HepG2 (cell line): Measurements from ENCODE around the gene TREML1. TPM values are rescaled to one million over a fixed set of nuclear protein-coding genes. Genes with fewer than 3 reads are reported as not detected.

ENCODE experiments used
- ATAC-seq: fragments of 200-7000 bp; cut with Tn5 transposase; 3 replicates; pipeline ENCODE4 v1.9.1; 2020; ENCODE audit warnings: mild to moderate bottlenecking, moderate library complexity
- BruUV-seq: library from RNA; stranded (reverse); fragments of 400-500 nt; replicated peaks from 2 replicates; lab custom pipeline; 2021; lab: Mats Ljungman, UMichigan
- CTCF ChIA-PET: fragments of 300-600 bp; formaldehyde crosslinking; extraction: SDS; loops from one replicate; lab custom pipeline; 2021; ENCODE audit warnings: low total read pairs, inconsistent platforms, low intra/inter-chr PET ratio; lab: Yijun Ruan, JAX
- POLR2A ChIA-PET: fragments of 350-600 bp; sonication (Branson Sonifier 250); formaldehyde crosslinking; loops from one replicate; lab custom pipeline; 2020; ENCODE audit warnings: antibody characterized with exemption, inconsistent platforms; lab: Yijun Ruan, JAX
- DNase-seq: peaks from one replicate; pipeline ENCODE4 v3.0.0-alpha.2; 2015; ENCODE audit warnings: low spot score
- FAIRE-seq: peaks from 3 replicates; lab custom pipeline; 2011; peaks lifted over from hg19 to GRCh38; lab: Jason Lieb, UNC
- H2AFZ ChIP-seq: one replicate; pipeline ENCODE4 v1.6.1; 2011; ENCODE audit warnings: low read length, inconsistent platforms
- H3K27ac ChIP-seq: fragments of 300-600 bp; 3 replicates; pipeline ENCODE4 v1.8.0; 2011; ENCODE audit warnings: mixed run types, mild to moderate bottlenecking, mixed read lengths, low read length, inconsistent platforms; ENCODE audit not compliant: insufficient read depth; ENCODE audit errors: extremely low read length
- H3K27me3 ChIP-seq, 2 experiments: fragments of 200-600 bp in 1 of 2; 2 replicates in 1 of 2; 3 replicates in 1 of 2; pipeline versions ENCODE4 v1.6.0 to v1.8.0; 2011; ENCODE audit warnings: low read length in 2 of 2, mild to moderate bottlenecking in 2 of 2, moderate library complexity in 2 of 2, inconsistent platforms in 1 of 2; ENCODE audit not compliant: insufficient read depth in 2 of 2, control insufficient read depth in 1 of 2
- H3K36me3 ChIP-seq, 2 experiments: fragments of 200-600 bp in 1 of 2; replicated peaks in 1 of 2; 2 replicates in 1 of 2; 3 replicates in 1 of 2; pipeline versions ENCODE4 v1.5.1 to v1.8.0; 2011; ENCODE audit warnings: low read length in 2 of 2, inconsistent platforms in 1 of 2; ENCODE audit not compliant: insufficient read depth in 2 of 2, control insufficient read depth in 1 of 2
- H3K4me1 ChIP-seq: 2 replicates; pipeline ENCODE4 v1.5.1; 2012; ENCODE audit warnings: low read length, inconsistent platforms; ENCODE audit not compliant: insufficient read depth
- H3K4me2 ChIP-seq: 2 replicates; pipeline ENCODE4 v1.6.0; 2011; ENCODE audit warnings: low read depth, low read length, inconsistent platforms
- H3K4me3 ChIP-seq, 3 experiments: fragments of 200-600 bp in 1 of 3; sonication (generic), shearing (Covaris generic) in 1 of 3; replicated peaks in 1 of 3; 2 replicates each; pipeline ENCODE4 v1.5.1; 2011 to 2016; ENCODE audit warnings: low read length in 3 of 3, inconsistent platforms in 2 of 3, low read depth in 2 of 3, mild to moderate bottlenecking in 2 of 3, control low read depth in 1 of 3, mixed read lengths in 1 of 3; ENCODE audit not compliant: insufficient read depth in 1 of 3
- H3K79me2 ChIP-seq: one replicate; pipeline ENCODE4 v1.6.1; 2011; ENCODE audit warnings: low read length, inconsistent platforms; ENCODE audit not compliant: insufficient read depth
- H3K9ac ChIP-seq: 2 replicates; pipeline ENCODE4 v1.6.0; 2011; ENCODE audit warnings: mild to moderate bottlenecking, low read depth, low read length, inconsistent platforms; ENCODE audit not compliant: insufficient read depth
- H3K9me3 ChIP-seq: 2 replicates; pipeline ENCODE4 v1.5.1; 2012; ENCODE audit warnings: mild to moderate bottlenecking, low read length
- H4K20me1 ChIP-seq: 2 replicates; pipeline ENCODE4 v1.6.0; 2011; ENCODE audit warnings: inconsistent platforms, mild to moderate bottlenecking, low read length, moderate library complexity; ENCODE audit not compliant: insufficient read depth
- SMARCC2 ChIP-seq: fragments of 450-650 bp; IDR thresholded peaks from 2 replicates; pipeline ENCODE4 v1.6.1; 2017; ENCODE audit warnings: antibody characterized with exemption, mild to moderate bottlenecking
- ZFP90 ChIP-seq: sonication (generic); formaldehyde crosslinking; IDR thresholded peaks from 2 replicates; pipeline ENCODE4 v1.8.0; 2022; ENCODE audit warnings: missing genetic modification reagents, mild to moderate bottlenecking, inconsistent platforms, borderline replicate concordance
- ZNF136 ChIP-seq: sonication (generic); formaldehyde crosslinking; IDR thresholded peaks from 2 replicates; pipeline ENCODE4 v1.8.1; 2022; ENCODE audit warnings: low read depth, mild to moderate bottlenecking, moderate library complexity, missing genetic modification reagents
- ZNF138 ChIP-seq: sonication (generic); formaldehyde crosslinking; IDR thresholded peaks from 2 replicates; pipeline ENCODE4 v1.5.0; 2020; ENCODE audit warnings: mild to moderate bottlenecking, low read depth, missing genetic modification reagents
- ZNF3 ChIP-seq: IDR thresholded peaks from 2 replicates; pipeline ENCODE4 v1.7.0; 2017; ENCODE audit warnings: inconsistent platforms
- ZNF30 ChIP-seq: sonication (generic); formaldehyde crosslinking; IDR thresholded peaks from 2 replicates; pipeline ENCODE4 v1.5.0; 2020; ENCODE audit warnings: mild to moderate bottlenecking, missing genetic modification reagents
- ZNF841 ChIP-seq: sonication (generic); formaldehyde crosslinking; IDR thresholded peaks from 2 replicates; pipeline ENCODE4 v1.8.1; 2023; ENCODE audit warnings: missing genetic modification reagents, borderline replicate concordance
- WGBS: methylation state at CpG from one replicate; pipeline ENCODE4 v1.1.6; 2017; ENCODE audit warnings: low lambda C conversion rate; 5-methylcytosine and 5-hydroxymethylcytosine counted together
- in situ Hi-C: cut with HindIII; loops from 2 replicates; pipeline ENCODE4 v1.10.0; 2017; ENCODE audit warnings: low pct_unique_long_range_greater_than_20kb; ENCODE audit not compliant: extremely low pct_ligation_motif_present
- intact Hi-C: fragments of 100-400 bp; cut with micrococcal nuclease; formaldehyde crosslinking; loops from one replicate; pipeline ENCODE4 v1.10.0; 2022; ENCODE audit not compliant: unreplicated experiment
- polyA plus RNA-seq, 8 experiments: library from polyadenylated mRNA; depleted of rRNA in 3 of 8; stranded (reverse) in 7 of 8; unstranded in 1 of 8; fragments of >200 nt; fragmentation: Illumina TruSeq in 4 of 8; extraction: Trizol in 4 of 8; gene quantifications; 2 replicates each; pipeline versions ENCODE4 v1.2.1 to v1.2.3, GENCODE V29; 2011 to 2016; ENCODE audit warnings: low read depth in 4 of 8, missing spikeins in 1 of 8, mixed read lengths in 1 of 8; ENCODE audit not compliant: insufficient read depth in 1 of 8
- total RNA-seq, 5 experiments: library from RNA; depleted of rRNA; stranded (reverse); fragments of >200 nt; fragmentation: Illumina TruSeq; extraction: Trizol; gene quantifications; 2 replicates each; pipeline ENCODE4 v1.2.3, GENCODE V29; 2016; ENCODE audit warnings: low read depth in 1 of 5
- TF ChIP-seq, protein P1 (sequence below): IDR thresholded peaks from 2 replicates; pipeline ENCODE4 v1.6.1; 2016
- TF ChIP-seq, protein P2 (sequence below): sonication (generic); formaldehyde crosslinking; conservative IDR thresholded peaks from 2 replicates; pipeline ENCODE4 v1.4.0; 2020; ENCODE audit warnings: missing genetic modification reagents
- TF ChIP-seq, protein P3 (sequence below): sonication (generic); formaldehyde crosslinking; IDR thresholded peaks from 2 replicates; pipeline ENCODE4 v1.5.0; 2020; ENCODE audit warnings: mild to moderate bottlenecking, missing genetic modification reagents, moderate library complexity
- TF ChIP-seq, protein P4 (sequence below): sonication (generic); formaldehyde crosslinking; IDR thresholded peaks from 2 replicates; pipeline ENCODE4 v1.8.1; 2023; ENCODE audit warnings: mild to moderate bottlenecking, missing genetic modification reagents, borderline replicate concordance

Gene TREML1
- total and polyA plus RNA-seq, 2 of the 13 experiments (the other 11 are each of a cell fraction or from before 2014, with no cell fraction given) = not detected

DNA sequence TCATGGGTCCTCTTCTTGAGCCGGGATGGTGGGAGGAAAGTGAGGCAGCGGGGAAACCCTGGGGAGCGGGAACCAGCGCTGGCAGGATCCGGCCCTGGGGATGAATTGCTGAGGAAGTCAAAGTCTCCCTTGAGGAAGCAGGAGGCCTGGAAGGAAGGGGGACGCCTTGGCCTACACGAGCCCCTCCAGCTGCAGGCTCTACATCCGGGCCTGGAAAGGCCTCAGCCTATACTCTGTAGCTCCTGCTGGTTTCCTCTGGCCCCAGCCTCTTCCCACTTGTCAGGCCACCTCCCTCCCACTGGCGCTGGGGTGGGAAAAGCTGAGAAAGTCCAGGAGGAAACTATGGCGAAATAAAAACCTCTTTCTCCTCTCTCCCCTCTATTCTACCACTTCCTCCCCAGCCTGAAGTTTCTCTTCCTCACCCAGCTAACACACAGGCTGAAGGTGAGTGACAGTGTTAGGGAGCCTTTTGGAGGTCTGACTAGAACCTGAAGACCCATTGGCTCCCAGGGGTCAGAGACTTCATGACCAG, 31.9 kb upstream of the TREML1 start:
- CTCF ChIA-PET = no interaction called here
- in situ Hi-C loops = no loop called here
- H3K4me1 ChIP-seq = peaks cover under 1% of the 10 kb centered on the region; the same call in 1 of the 2 replicates

More for the DNA sequence above, 31.9 kb upstream of the TREML1 start:
- no peak overlapping the region for H3K4me3 ChIP-seq
- H3K9me3 ChIP-seq = peaks cover 17% of the 10 kb centered on the region
- peaks cover 6 to 27% of the 10 kb centered on the region in 2 experiments; a peak in 4 of 5 replicates for H3K27me3 ChIP-seq
- H3K79me2 ChIP-seq = no peaks in the 10 kb centered on the region
- ATAC-seq (no peak), DNase-seq (no peak), FAIRE-seq (no peak)
- no peaks in the 10 kb centered on the region for H4K20me1 ChIP-seq
- H2AFZ ChIP-seq = no peak overlapping the region
- no TSS peak for BruUV-seq
- H3K9ac ChIP-seq = no peak overlapping the region
- TF ChIP-seq SMARCC2 (no peak), ZNF30 (CRISPR knock-in tag) (no peak), ZFP90 (CRISPR knock-in tag) (no peak), ZNF138 (CRISPR knock-in tag) (no peak), ZNF841 (CRISPR knock-in tag) (no peak), ZNF3 (CRISPR knock-in tag) (no peak), ZNF136 (no peak)
- TF ChIP-seq, protein P1, sequence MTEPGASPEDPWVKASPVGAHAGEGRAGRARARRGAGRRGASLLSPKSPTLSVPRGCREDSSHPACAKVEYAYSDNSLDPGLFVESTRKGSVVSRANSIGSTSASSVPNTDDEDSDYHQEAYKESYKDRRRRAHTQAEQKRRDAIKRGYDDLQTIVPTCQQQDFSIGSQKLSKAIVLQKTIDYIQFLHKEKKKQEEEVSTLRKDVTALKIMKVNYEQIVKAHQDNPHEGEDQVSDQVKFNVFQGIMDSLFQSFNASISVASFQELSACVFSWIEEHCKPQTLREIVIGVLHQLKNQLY (CRISPR knock-in tag) = no peak
- TF ChIP-seq, protein P2, sequence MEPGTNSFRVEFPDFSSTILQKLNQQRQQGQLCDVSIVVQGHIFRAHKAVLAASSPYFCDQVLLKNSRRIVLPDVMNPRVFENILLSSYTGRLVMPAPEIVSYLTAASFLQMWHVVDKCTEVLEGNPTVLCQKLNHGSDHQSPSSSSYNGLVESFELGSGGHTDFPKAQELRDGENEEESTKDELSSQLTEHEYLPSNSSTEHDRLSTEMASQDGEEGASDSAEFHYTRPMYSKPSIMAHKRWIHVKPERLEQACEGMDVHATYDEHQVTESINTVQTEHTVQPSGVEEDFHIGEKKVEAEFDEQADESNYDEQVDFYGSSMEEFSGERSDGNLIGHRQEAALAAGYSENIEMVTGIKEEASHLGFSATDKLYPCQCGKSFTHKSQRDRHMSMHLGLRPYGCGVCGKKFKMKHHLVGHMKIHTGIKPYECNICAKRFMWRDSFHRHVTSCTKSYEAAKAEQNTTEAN (CRISPR knock-in tag) = no peak
- TF ChIP-seq, protein P3, sequence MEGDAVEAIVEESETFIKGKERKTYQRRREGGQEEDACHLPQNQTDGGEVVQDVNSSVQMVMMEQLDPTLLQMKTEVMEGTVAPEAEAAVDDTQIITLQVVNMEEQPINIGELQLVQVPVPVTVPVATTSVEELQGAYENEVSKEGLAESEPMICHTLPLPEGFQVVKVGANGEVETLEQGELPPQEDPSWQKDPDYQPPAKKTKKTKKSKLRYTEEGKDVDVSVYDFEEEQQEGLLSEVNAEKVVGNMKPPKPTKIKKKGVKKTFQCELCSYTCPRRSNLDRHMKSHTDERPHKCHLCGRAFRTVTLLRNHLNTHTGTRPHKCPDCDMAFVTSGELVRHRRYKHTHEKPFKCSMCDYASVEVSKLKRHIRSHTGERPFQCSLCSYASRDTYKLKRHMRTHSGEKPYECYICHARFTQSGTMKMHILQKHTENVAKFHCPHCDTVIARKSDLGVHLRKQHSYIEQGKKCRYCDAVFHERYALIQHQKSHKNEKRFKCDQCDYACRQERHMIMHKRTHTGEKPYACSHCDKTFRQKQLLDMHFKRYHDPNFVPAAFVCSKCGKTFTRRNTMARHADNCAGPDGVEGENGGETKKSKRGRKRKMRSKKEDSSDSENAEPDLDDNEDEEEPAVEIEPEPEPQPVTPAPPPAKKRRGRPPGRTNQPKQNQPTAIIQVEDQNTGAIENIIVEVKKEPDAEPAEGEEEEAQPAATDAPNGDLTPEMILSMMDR (CRISPR knock-in tag) = no peak
- TF ChIP-seq, protein P4, sequence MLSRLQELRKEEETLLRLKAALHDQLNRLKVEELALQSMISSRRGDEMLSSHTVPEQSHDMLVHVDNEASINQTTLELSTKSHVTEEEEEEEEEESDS (CRISPR knock-in tag) = no peak
- no peaks in the 10 kb centered on the region for H3K36me3 ChIP-seq
- H3K27ac ChIP-seq = no peak overlapping the region
- intact Hi-C loops = no loop called here
- POLR2A ChIA-PET = no interaction called here
- 17% methylated on average over 10 of the region's 10 CpGs for WGBS
- no peak overlapping the region for H3K4me2 ChIP-seq
